ENCODE measurements around the gene CKB. TPM values are rescaled to one million over a fixed set of nuclear protein-coding genes. Genes with fewer than 3 reads are reported as not detected.

Gene CKB
- total and polyA plus RNA-seq, 9 of the 15 experiments (the other 6 are each of a cell fraction or from before 2014, with no cell fraction given), result 23.9 to 692 (median 132) TPM

GRCh38 chr14:103522649-103523574 lies at the start of gene CKB (continued):
- TF ChIP-seq, protein P1, sequence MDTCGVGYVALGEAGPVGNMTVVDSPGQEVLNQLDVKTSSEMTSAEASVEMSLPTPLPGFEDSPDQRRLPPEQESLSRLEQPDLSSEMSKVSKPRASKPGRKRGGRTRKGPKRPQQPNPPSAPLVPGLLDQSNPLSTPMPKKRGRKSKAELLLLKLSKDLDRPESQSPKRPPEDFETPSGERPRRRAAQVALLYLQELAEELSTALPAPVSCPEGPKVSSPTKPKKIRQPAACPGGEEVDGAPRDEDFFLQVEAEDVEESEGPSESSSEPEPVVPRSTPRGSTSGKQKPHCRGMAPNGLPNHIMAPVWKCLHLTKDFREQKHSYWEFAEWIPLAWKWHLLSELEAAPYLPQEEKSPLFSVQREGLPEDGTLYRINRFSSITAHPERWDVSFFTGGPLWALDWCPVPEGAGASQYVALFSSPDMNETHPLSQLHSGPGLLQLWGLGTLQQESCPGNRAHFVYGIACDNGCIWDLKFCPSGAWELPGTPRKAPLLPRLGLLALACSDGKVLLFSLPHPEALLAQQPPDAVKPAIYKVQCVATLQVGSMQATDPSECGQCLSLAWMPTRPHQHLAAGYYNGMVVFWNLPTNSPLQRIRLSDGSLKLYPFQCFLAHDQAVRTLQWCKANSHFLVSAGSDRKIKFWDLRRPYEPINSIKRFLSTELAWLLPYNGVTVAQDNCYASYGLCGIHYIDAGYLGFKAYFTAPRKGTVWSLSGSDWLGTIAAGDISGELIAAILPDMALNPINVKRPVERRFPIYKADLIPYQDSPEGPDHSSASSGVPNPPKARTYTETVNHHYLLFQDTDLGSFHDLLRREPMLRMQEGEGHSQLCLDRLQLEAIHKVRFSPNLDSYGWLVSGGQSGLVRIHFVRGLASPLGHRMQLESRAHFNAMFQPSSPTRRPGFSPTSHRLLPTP (IDR thresholded peaks at IDR 0.05; ENCODE audit: borderline replicate concordance, extremely low read depth, insufficient read length), result no peak
- TF ChIP-seq ZNF347 (CRISPR knock-in tag; IDR thresholded peaks at IDR 0.05; ENCODE audit: low read depth) (no peak), BRD4 (IDR thresholded peaks at IDR 0.05) (no peak), PRDM10 (IDR thresholded peaks at IDR 0.05; ENCODE audit: partially characterized antibody) (no peak), HIVEP1 (CRISPR knock-in tag; IDR thresholded peaks at IDR 0.05) (no peak), RBM22 (IDR thresholded peaks at IDR 0.05; ENCODE audit: low read depth, low read length, poor library complexity, severe bottlenecking) (no peak), ZBTB26 (CRISPR knock-in tag; IDR thresholded peaks at IDR 0.05) (no peak), SIN3B (IDR thresholded peaks at IDR 0.05; ENCODE audit: low read depth) (no peak), U2AF2 (optimal IDR thresholded peaks at IDR 0.05; ENCODE audit: low read depth, low read length) (no peak), MEF2A (IDR thresholded peaks at IDR 0.05; ENCODE audit: control insufficient read depth, low read depth, low read length) (peak; percentile 88)
- TF ChIP-seq, protein P2, sequence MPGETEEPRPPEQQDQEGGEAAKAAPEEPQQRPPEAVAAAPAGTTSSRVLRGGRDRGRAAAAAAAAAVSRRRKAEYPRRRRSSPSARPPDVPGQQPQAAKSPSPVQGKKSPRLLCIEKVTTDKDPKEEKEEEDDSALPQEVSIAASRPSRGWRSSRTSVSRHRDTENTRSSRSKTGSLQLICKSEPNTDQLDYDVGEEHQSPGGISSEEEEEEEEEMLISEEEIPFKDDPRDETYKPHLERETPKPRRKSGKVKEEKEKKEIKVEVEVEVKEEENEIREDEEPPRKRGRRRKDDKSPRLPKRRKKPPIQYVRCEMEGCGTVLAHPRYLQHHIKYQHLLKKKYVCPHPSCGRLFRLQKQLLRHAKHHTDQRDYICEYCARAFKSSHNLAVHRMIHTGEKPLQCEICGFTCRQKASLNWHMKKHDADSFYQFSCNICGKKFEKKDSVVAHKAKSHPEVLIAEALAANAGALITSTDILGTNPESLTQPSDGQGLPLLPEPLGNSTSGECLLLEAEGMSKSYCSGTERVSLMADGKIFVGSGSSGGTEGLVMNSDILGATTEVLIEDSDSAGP (CRISPR knock-in tag; IDR thresholded peaks at IDR 0.05), result no peak
- TF ChIP-seq, protein P3, sequence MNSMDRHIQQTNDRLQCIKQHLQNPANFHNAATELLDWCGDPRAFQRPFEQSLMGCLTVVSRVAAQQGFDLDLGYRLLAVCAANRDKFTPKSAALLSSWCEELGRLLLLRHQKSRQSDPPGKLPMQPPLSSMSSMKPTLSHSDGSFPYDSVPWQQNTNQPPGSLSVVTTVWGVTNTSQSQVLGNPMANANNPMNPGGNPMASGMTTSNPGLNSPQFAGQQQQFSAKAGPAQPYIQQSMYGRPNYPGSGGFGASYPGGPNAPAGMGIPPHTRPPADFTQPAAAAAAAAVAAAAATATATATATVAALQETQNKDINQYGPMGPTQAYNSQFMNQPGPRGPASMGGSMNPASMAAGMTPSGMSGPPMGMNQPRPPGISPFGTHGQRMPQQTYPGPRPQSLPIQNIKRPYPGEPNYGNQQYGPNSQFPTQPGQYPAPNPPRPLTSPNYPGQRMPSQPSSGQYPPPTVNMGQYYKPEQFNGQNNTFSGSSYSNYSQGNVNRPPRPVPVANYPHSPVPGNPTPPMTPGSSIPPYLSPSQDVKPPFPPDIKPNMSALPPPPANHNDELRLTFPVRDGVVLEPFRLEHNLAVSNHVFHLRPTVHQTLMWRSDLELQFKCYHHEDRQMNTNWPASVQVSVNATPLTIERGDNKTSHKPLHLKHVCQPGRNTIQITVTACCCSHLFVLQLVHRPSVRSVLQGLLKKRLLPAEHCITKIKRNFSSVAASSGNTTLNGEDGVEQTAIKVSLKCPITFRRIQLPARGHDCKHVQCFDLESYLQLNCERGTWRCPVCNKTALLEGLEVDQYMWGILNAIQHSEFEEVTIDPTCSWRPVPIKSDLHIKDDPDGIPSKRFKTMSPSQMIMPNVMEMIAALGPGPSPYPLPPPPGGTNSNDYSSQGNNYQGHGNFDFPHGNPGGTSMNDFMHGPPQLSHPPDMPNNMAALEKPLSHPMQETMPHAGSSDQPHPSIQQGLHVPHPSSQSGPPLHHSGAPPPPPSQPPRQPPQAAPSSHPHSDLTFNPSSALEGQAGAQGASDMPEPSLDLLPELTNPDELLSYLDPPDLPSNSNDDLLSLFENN (IDR thresholded peaks at IDR 0.05; ENCODE audit: low read depth in 2 of 2, low read length in 2 of 2), result no peak
